HG03108 (cell line): ENCODE data around the gene GABBR2.
"Not testable (repeated sequence)": the region's sequence is repeated elsewhere in the genome, so short reads cannot be mapped to it uniquely, and the experiment has no call there.

Experiments used
- ATAC-seq: cut with Tn5 transposase; IDR thresholded peaks from one replicate; pipeline ENCODE4 v1.9.1; 2021; ENCODE audit warnings: moderate library complexity; ENCODE audit not compliant: unreplicated experiment

GABBR2 gene

GRCh38 chr9:98494852-98495251 is 213.9 kb downstream of the GABBR2 start:
- ATAC-seq = no peak

GRCh38 chr9:98491828-98492227 is 216.9 kb downstream of the GABBR2 start:
- no peak for ATAC-seq

- no peak for ATAC-seq
These were observed 217.5 kb downstream of the GABBR2 start for GRCh38 chr9:98491231-98491651.

GRCh38 chr9:98488571-98489312 is 220.0 kb downstream of the GABBR2 start:
- no peak for ATAC-seq

- ATAC-seq = no peak
These were observed 223.0 kb downstream of the GABBR2 start for GRCh38 chr9:98485706-98486105.

GRCh38 chr9:98484162-98484561 is 224.6 kb downstream of the GABBR2 start:
- no peak for ATAC-seq

- ATAC-seq = no peak
These were observed 226.5 kb downstream of the GABBR2 start for GRCh38 chr9:98482226-98482625.

GRCh38 chr9:98481676-98482075 is 227.1 kb downstream of the GABBR2 start:
- ATAC-seq = no peak

- ATAC-seq = no peak
These were observed 228.5 kb downstream of the GABBR2 start for GRCh38 chr9:98479967-98480847.

GRCh38 chr9:98479449-98479848 is 229.3 kb downstream of the GABBR2 start:
- no peak for ATAC-seq

GRCh38 chr9:98477884-98478283 is 230.9 kb downstream of the GABBR2 start:
- no peak for ATAC-seq

- ATAC-seq = no peak
These were observed 236.5 kb downstream of the GABBR2 start for GRCh38 chr9:98472216-98472615.

GRCh38 chr9:98471185-98471584 is 237.6 kb downstream of the GABBR2 start:
- no peak for ATAC-seq

- ATAC-seq = no peak
These were observed 240.0 kb downstream of the GABBR2 start for GRCh38 chr9:98468567-98469239.

- no peak for ATAC-seq
These were observed 242.9 kb downstream of the GABBR2 start for GRCh38 chr9:98465799-98466198.

- ATAC-seq = not testable (repeated sequence)
These were observed 244.5 kb downstream of the GABBR2 start for GRCh38 chr9:98464156-98464690.

- no peak for ATAC-seq
These were observed 246.4 kb downstream of the GABBR2 start for GRCh38 chr9:98462310-98462709.

GRCh38 chr9:98460704-98461103 is 248.0 kb downstream of the GABBR2 start:
- no peak for ATAC-seq

GRCh38 chr9:98457726-98458370 is 250.9 kb downstream of the GABBR2 start:
- no peak for ATAC-seq

GRCh38 chr9:98456156-98456613 is 252.6 kb downstream of the GABBR2 start:
- ATAC-seq = no peak
